Osteocyte (in vitro differentiated cells): ENCODE data around the gene ZNF691. TPM values are rescaled to one million over a fixed set of nuclear protein-coding genes. Genes with fewer than 3 reads are reported as not detected.
"Not testable (repeated sequence)": the region's sequence is repeated elsewhere in the genome, so short reads cannot be mapped to it uniquely, and the experiment has no call there.

Experiments
- DNase-seq: peaks from one replicate; pipeline ENCODE4 v3.0.0; 2021; ENCODE audit warnings: mixed read lengths; ENCODE audit not compliant: unreplicated experiment; ENCODE audit errors: extremely low spot score
- H3K27ac Mint-ChIP-seq: one replicate; pipeline ENCODE4 v1.8.0; 2021; ENCODE audit warnings: mild to moderate bottlenecking, mixed read lengths; ENCODE audit not compliant: unreplicated experiment
- H3K27me3 Mint-ChIP-seq: one replicate; pipeline ENCODE4 v1.8.0; 2021; ENCODE audit warnings: mixed read lengths; ENCODE audit not compliant: unreplicated experiment
- H3K36me3 Mint-ChIP-seq: one replicate; pipeline ENCODE4 v1.8.0; 2021; ENCODE audit warnings: mixed read lengths; ENCODE audit not compliant: unreplicated experiment
- H3K4me1 Mint-ChIP-seq: one replicate; pipeline ENCODE4 v1.8.0; 2021; ENCODE audit warnings: mixed read lengths; ENCODE audit not compliant: unreplicated experiment
- H3K4me3 Mint-ChIP-seq: one replicate; pipeline ENCODE4 v1.8.0; 2021; ENCODE audit warnings: mild to moderate bottlenecking, moderate library complexity, mixed read lengths; ENCODE audit not compliant: unreplicated experiment
- H3K9me3 Mint-ChIP-seq: one replicate; pipeline ENCODE4 v1.8.0; 2021; ENCODE audit warnings: mixed read lengths; ENCODE audit not compliant: unreplicated experiment
- total RNA-seq: library from RNA; stranded (reverse); gene quantifications from 2 replicates; pipeline ENCODE4 v1.2.1, GENCODE V29; 2021
- TF ChIP-seq, protein P1 (sequence below): fragments of 200-600 bp; sonication (generic); IDR thresholded peaks from 2 replicates; pipeline ENCODE4 v1.5.0; 2021; ENCODE audit warnings: antibody characterized with exemption, mild to moderate bottlenecking, moderate library complexity

Gene ZNF691
- total RNA-seq, 1 donor from 2014 or later = 10.7 TPM

DNA sequence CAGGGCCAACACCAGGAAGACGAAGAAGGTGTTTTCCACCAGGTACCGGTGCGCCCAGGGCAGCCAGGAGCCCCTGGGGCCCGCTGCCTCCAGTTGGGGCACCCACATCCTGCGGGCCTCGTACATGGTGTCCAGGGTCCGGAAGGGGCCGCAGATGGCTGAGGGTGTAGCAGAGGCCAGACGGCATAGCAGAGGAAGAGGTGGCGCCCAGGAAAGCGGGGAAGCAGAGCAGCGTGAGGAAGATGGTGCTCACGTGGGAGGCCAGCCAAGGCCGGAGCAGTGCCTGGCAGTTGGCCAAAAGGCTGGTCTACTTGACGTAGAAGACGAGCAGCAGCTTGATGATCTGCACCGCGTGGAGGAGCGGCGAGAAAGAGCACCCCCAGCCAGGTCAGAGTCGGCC is 40.4 kb downstream of the ZNF691 start:
- peak; percentile 80 for DNase-seq
- no peak overlapping the region for H3K27ac Mint-ChIP-seq
- H3K36me3 Mint-ChIP-seq = no peaks in the 10 kb centered on the region
- peaks cover 45% of the 10 kb centered on the region for H3K27me3 Mint-ChIP-seq
- no peaks in the 10 kb centered on the region for H3K9me3 Mint-ChIP-seq
- no peaks in the 10 kb centered on the region for H3K4me1 Mint-ChIP-seq
- H3K4me3 Mint-ChIP-seq = no peak overlapping the region
- TF ChIP-seq, protein P1, sequence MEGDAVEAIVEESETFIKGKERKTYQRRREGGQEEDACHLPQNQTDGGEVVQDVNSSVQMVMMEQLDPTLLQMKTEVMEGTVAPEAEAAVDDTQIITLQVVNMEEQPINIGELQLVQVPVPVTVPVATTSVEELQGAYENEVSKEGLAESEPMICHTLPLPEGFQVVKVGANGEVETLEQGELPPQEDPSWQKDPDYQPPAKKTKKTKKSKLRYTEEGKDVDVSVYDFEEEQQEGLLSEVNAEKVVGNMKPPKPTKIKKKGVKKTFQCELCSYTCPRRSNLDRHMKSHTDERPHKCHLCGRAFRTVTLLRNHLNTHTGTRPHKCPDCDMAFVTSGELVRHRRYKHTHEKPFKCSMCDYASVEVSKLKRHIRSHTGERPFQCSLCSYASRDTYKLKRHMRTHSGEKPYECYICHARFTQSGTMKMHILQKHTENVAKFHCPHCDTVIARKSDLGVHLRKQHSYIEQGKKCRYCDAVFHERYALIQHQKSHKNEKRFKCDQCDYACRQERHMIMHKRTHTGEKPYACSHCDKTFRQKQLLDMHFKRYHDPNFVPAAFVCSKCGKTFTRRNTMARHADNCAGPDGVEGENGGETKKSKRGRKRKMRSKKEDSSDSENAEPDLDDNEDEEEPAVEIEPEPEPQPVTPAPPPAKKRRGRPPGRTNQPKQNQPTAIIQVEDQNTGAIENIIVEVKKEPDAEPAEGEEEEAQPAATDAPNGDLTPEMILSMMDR = no peak

DNA sequence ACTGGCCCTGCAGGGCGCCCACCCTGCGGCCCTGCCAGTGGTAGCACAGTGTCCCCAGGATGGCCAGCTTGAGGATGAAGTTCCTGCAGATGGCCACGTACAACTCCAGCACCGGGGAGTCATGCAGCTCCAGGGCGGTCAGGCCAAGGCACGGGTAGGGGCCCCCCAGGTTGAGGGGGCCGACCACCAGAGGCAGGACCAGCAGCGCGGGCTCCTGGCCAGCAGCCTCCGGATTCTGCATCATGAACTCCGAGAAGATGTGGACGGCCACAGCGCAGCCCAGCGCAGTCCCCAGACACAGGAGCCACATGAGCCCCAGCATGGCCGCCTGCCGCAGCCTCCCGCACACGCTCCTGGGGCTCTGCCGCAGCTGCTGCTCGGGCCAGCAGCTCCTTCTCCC is 41.0 kb downstream of the ZNF691 start:
- H3K4me3 Mint-ChIP-seq = no peak overlapping the region
- H3K27me3 Mint-ChIP-seq = peaks cover 46% of the 10 kb centered on the region
- H3K4me1 Mint-ChIP-seq = no peaks in the 10 kb centered on the region
- DNase-seq = no peak
- H3K36me3 Mint-ChIP-seq = no peaks in the 10 kb centered on the region
- no peaks in the 10 kb centered on the region for H3K9me3 Mint-ChIP-seq
- TF ChIP-seq, protein P1 = no peak
- no peak overlapping the region for H3K27ac Mint-ChIP-seq

DNA sequence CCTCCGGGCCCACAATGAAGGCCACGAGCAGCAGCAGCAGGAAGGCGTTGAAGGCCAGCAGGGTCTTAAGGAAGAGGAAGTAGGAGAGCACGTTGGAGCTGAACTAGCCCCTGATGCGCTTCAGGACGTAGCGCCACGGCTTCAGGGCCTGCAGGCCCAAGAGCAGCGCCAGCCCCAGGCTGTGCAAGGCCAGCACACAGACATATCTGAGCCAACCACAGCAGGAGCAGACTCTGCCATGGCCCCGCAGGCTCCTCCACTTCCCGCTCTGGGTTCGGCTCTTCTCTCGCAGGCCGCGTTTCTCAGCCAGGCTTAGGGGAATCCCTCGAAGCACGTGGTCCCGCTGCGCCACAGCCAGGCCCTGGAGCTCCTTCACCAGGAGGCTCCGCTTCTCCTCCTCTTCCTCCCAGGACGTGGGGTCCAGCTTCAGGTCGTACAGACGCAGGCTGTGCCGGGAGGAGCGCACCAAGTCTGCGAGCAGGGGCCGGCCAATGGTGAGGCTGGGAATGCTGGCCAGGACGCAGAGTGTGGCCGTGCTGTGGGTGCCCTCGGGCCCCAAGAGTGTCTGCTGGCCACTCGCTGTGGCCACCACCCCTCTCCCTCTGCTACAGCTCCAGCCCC is 41.7 kb downstream of the ZNF691 start:
- H3K27ac Mint-ChIP-seq = no peak overlapping the region
- H3K36me3 Mint-ChIP-seq = no peaks in the 10 kb centered on the region
- DNase-seq = no peak
- no peaks in the 10 kb centered on the region for H3K9me3 Mint-ChIP-seq
- TF ChIP-seq, protein P1 = no peak
- no peak overlapping the region for H3K4me3 Mint-ChIP-seq
- H3K4me1 Mint-ChIP-seq = no peaks in the 10 kb centered on the region
- peaks cover 43% of the 10 kb centered on the region for H3K27me3 Mint-ChIP-seq

DNA sequence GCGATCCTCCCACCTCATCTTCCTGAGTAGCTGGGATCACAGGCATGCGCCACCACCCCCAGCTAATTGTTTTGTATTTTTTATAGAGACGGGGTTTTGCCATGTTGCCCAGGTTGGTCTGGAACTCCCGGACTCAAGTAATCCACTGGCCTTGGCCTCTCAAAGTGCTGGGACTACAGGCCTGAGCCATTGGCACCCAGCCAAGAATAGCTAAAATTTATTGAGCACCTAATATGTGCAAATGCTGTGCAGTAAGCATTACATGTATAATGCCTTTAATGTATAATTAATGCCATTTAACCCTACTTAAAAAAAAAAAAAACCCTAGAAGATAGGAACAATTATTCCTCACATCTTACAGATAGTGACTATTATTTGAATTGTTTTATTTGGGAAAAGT is 42.9 kb downstream of the ZNF691 start:
- Mint-ChIP-seq H3K4me1 (no peaks in the 10 kb centered on the region), H3K9me3 (no peaks in the 10 kb centered on the region), H3K27me3 (peaks cover 39% of the 10 kb centered on the region), H3K36me3 (no peaks in the 10 kb centered on the region), H3K27ac (no peak overlapping the region), H3K4me3 (no peak overlapping the region)
- TF ChIP-seq, protein P1 = no peak
- no peak for DNase-seq

DNA sequence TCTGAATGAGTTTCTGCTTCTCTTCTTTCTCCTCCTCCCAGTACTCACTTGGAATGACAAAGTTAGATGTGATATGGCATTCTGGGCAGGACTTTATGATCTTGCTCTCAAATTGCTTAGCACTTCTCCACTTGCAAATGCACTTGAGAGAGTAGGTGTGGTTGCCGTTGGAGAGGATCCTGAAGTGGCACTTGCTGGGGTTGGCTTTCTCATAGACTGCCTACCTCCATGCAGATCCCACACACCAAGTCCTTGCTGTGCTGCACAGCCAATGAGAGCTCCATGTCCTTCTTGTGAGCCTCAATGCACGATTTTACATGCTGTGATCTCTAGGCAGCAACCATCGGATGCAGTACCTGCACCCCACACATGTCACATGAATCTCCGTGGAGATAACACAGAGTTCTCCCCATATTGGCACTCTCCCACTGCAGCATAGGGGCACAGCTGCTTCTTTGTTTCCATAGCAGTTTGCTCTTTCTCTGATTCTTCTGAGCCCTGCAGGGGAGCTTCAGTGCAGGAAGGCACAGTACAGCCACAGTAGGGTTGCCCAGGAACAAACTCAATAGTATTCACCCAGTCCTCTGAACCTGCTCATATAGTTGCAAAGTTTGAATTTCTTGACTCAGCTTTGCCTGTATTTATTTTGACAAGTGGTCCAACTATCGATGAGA is 45.2 kb downstream of the ZNF691 start:
- H3K27me3 Mint-ChIP-seq = peaks cover 46% of the 10 kb centered on the region
- no peaks in the 10 kb centered on the region for H3K9me3 Mint-ChIP-seq
- H3K4me1 Mint-ChIP-seq = no peaks in the 10 kb centered on the region
- no peaks in the 10 kb centered on the region for H3K36me3 Mint-ChIP-seq
- H3K4me3 Mint-ChIP-seq = no peak overlapping the region
- TF ChIP-seq, protein P1 = no peak
- DNase-seq = no peak
- H3K27ac Mint-ChIP-seq = no peak overlapping the region

DNA sequence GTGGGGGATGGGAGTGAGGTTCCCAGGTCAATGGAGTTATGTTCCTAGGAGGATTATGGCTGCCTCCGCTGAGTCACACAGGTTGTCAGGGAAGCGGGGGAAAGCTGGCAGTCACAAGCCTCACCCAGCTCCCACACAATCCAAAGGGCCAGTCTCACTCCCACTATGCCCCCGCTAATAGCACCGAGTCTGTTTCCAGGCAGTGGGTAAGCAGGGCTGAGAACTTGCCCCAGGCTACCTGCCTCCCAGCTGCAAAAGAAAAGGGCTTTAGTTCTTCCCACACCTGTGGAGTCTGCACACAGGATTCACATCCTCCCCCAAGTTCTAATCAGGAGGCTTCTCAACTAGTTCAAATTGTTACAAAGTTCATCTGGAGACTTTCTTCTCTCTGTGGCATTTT is 53.5 kb downstream of the ZNF691 start:
- H3K4me3 Mint-ChIP-seq, H3K36me3 Mint-ChIP-seq, H3K4me1 Mint-ChIP-seq, DNase-seq, H3K27ac Mint-ChIP-seq: not testable (repeated sequence)
- H3K27me3 Mint-ChIP-seq = peaks cover 70% of the 10 kb centered on the region
- H3K9me3 Mint-ChIP-seq = peaks cover 22% of the 10 kb centered on the region
